HUDEP-2 (cell line): Measurements from ENCODE around the gene TEX48.
A peak's percentile ranks its signal among the peaks of the same experiment; 100 is the strongest.

Source experiments
- DNase-seq, 76 experiments: peaks; one replicate each; lab custom pipeline; 2025; ENCODE audit not compliant: unreplicated experiment in 76 of 76; lab: John Stamatoyannopoulos, UW

The TEX48 gene

GRCh38 chr9:114694146-114694545, 12.2 kb upstream of the TEX48 start:
- DNase-seq: no peak

- no peak for DNase-seq
Observed at GRCh38 chr9:114693248-114693855, 11.4 kb upstream of the TEX48 start.

DNA sequence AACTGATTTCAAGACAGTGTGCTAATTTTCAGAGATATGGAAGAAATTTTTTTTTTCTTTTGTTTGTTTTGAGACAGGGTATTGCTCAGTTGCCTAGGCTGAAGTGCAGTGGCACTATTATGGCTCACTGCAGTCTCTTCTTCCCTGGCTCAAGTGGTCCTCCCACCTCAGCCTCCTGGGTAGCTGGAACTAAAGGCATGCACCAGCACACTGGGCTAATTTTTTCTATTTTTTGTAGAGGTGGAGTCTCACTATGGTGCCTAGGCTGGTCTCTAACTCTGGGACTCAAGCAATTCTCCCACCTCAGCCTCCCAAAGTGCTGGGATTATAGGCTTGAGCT, 9.9 kb upstream of the TEX48 start:
- no peak for DNase-seq

DNA sequence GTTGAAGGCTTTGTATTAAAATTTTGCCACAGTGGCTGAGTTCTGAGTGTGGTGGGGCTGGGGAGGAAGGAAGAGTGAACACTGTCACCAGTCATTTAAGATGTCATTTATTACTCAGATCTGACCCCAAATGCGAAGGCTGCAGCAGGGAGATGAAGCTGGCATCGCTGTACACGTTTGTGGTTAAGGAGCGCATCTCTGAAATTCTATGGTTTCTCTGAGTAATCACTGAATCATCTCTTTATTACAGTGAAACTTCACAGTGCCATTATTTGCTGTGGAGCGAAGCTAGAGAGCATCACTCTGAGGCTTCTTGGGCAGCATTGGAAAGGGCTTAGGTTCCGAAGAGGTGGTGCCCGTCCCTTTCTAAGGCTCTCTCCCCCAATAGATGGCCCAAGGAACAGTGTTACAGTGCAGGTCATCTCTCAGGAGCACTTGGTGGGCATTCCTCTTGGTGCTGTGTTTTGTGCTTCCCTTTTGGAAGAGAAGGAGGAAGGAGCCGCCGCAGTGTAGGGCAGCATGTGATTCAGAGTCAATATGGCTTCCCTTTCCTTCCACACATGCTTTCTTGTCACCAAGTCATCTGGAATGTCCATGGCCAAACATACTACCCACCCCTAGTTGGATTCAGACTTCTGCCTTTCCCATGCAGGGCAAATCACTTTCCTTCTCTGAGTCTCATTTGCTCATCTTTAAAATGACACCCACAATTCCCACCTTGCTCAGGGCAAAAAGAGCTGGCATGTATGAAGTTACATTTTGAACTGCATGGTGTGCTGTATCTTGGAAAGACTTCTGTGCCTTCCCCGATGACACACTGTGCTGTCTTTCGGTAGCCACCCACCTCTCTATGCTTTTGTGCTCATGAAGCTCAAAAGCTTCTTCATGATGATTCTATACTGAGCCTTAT, 9.3 kb upstream of the TEX48 start:
- DNase-seq: peak in 2 of 76 experiments; percentile 0 to 22

- no peak for DNase-seq
Observed at GRCh38 chr9:114690308-114690707, 8.3 kb upstream of the TEX48 start.

DNA sequence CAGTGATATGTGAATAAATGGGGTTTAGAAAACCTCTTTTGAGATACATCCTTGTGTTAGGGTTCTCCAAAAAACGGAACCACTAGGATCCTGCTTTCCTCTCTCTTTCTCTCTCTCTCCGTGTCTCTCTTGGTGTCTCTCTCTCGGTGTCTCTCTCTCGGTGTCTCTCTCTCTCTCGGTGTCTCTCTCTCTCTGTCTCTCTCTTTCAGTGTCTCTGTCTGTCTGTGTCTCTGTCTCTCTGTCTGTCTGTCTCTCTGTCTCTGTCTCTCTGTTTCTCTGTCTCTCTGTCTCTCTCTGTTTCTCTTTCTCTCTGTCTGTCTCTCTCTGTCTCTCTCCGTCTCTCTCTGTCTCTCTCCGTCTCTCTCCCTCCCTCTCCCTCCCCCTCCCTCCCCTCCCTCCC, 7.8 kb upstream of the TEX48 start:
- no peak for DNase-seq

DNA sequence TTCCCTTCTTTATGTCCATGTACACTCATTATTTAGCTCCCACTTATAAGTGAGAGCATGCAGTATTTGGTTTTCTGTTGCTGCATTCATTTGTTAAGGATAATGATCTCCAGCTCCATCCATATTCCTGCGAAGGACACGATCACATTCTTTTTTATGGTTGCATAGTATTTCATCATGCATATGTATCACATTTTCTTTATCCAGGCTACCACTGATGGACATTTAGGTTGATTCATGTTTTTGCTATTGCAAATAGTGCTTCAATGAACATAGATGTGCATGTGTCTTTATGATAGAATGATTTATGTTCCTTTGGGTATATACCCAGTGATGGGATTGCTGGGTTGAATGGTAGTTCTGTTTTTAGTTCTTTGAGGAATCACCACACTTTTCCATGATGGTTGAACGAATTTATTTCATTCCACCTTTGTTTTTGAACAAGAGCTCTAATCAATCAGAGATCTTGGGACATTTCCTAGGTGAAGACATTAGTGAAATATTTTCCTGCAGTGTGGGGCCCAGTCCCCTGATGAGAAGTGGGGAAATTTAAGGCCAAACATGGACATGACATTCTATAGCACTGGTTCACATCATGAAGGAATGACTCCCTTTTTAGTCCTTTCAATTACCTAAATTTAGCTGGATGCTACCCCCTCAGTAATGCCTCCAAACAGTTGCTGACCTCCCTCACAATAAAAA, 7.1 kb upstream of the TEX48 start:
- no peak for DNase-seq

GRCh38 chr9:114688379-114688778, 6.4 kb upstream of the TEX48 start:
- DNase-seq: peak in 69 of 76 experiments; percentile 1 to 86 (median 46)

DNA sequence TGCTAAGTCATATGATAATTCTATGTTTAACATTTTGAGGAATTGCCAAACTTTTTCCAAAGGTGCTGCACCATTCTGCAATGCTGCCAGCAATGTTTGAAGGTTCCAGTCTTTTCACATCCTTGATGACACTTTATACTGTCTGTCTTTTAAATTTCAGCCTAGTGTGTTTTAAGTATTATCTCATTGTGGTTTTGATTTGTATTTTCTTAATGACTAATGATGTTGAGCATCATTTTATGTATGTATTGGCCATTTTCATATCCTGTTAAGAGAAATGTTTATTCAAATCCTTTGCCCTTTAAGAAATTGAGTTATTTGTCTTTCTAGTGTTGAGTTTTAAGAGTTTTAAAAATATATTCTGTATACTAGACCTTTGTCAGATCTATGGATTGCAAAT, 5.0 kb upstream of the TEX48 start:
- DNase-seq: no peak

DNA sequence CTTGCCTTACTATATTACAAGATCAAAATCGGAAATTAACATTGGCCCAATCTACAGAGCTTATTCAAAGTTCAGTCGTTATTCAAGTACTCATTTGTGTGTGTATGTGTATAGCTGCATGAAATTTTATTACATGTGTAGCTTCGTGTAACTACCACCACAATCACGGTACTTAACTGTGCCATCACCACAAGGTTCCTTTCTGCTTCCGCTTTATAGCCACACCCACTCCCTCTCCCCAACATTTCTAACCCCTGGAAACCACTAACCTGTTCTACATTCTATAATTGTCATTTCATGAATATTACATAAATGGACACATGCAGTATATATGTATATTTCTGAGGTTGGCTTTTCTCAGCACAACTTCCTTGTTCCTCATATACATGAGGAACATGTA, 4.0 kb upstream of the TEX48 start:
- no peak for DNase-seq

DNA sequence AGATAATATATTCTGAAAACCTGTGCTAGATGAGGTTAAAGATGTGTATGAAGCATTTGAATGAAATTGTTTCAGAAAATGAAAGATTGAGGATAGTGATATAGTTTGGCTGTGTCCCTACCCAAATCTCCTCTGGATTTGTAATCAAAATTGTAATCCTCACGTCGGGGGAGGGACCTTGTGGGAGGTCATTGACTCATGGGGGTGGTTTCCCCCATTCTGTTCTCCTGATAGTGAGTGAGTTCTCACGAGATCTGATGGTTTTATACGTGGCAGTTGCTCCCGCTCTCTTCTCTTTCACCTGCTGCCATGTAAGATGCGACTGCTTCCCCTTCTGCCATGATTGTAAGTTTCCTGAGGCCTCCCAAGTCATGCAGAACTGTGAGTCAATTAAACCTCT, 2.0 kb upstream of the TEX48 start:
- no peak for DNase-seq

DNA sequence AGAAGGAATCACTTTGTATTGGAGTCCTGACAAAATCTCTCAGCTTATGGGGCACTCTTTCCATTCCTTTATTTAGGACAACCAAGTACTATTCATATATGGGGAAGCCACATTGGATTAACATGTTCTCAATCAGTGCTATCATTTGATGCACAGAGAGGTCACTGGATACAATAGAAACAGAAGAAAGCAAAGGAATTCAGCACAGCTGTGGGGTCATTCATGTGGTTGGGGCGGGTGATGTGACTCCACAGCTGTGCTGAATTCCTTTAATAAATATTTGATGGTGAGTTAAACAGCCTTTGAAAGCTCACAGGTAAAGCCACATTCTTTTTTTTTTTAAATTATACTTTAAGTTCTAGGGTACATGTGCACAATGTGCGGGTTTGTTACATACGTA, 854 bp upstream of the TEX48 start:
- DNase-seq: no peak

GRCh38 chr9:114680259-114681001, 1.6 kb downstream of the TEX48 start:
- no peak for DNase-seq

GRCh38 chr9:114678795-114679194, 3.2 kb downstream of the TEX48 start:
- no peak for DNase-seq

DNA sequence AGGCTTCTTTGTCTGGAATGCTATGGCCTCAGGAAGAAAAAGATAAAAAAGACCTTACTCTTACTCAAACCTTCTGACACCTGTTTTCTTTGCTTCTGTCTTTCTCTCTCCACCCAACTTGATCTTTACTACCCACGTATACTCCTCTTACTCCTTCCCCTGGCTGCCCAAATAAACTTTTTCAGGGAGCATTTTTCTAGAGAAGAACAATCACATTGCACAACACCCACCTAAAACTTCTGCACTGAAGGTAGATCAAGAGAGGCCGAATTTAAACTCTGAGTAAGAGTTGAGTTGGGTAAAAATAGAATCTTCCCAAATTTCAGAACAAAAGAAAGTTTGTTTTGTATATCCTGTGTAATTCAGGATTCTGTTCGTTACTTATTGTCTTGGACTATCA, 3.9 kb downstream of the TEX48 start:
- no peak for DNase-seq

DNA sequence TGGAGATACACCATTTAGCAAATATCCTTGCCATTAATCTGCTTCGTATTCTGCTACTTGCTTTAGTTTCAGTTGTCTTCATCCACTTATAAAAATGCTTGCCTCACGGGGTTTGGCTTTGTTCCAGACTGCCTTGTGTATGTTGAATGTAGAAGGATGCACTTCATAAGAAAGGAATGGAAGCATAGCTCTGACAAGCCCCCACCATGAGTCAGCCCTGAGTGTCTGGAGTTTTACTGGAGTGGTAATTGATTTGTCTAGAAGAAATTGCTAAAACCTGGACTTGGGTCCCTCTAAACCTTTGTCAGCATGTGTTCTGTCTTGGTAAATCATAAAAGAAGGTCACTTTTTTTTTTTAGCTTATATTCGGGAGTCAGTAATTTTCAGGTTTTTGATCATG, 4.6 kb downstream of the TEX48 start:
- DNase-seq: peak in 23 of 76 experiments; percentile 4 to 45 (median 15)

- DNase-seq: no peak
Observed at GRCh38 chr9:114676901-114677300, 5.1 kb downstream of the TEX48 start.

DNA sequence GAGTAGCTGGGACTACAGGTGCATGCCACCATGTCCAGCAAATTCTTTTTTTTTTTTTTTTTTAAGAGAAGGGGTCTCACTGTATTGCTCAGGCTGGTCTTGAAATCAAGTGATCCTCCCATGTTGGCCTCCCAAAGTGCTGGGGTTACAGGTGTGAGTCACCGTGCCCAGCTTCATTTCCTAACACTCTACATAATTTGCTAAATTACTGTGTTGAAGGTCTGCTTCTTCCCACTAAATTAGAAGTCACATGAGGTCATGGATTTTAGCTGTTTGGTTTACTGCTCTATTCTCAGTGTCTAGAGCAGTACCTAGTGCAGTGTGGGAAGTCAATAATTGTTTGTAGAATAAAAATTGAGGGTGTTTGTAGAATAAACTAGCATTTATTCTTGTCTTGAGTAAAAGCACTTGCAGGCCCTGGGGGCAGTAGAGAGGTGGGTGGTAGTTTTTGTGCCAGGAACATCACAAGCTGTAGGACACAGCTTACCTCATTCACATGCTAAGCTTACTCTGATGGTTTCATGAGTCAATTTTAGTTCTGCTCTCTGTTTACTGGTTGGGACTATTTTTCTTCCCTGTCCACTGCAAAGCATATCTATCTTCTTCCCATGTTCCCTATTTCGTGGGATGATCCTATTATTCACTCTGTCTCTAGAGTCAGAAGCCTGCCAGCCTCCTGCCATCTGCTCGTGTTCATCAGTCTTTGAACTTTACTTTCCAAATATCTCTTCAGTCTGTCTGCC, 7.0 kb downstream of the TEX48 start:
- DNase-seq: no peak

DNA sequence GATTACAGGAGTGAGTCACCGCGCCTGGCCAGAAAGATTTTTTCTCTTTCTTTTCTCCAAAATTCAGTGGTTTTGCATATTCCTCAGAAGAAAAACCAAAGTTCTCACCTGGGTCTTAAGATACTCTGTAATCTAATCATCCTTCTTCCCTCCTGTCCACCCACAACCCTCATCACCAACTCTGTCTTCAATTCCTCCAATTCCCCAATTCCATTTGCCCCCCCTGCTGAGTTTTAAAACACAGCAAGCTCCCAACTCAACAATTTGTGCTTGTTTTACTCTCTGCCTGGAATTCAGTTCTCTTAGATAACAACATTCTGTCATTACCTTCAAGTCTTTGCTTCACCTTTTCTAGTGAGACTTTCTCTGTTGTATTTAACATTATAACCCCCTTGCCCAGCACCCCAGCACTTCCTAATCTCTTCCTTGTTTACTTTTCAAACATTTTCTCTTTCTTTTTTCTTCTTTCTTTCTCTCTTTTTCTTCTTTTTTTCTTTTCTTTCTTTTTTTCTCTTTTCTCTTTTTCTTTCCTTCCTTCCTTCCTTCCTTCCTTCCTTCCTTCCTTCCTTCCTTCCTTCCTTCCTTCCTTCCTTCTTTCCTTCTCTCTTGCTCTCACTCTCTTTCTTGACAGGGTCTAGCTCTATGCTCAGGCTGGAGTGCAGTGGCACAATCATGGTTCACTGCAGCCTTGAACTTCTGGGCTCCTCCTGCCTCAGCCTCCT, 7.8 kb downstream of the TEX48 start:
- DNase-seq: no peak

DNA sequence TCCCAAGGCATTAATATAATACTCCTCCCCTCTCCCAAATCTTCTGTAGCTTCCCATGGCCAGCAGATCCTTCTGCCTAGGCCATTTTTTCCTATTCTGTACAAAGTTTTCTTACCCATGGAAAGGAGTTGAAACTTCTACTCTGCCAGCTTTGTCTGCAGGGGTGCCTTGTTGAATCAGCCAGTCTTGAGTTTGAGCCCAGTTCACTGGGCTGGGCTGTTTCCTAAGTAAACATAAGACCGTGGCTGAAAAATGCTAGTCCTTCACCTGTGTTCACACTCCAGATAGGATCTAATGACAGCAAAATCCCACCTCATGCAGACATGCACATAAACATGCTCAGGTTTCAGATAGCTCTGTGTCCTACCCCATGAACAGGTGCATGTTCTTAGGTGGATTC, 10.4 kb downstream of the TEX48 start:
- DNase-seq: no peak
